HuH-7.5 (cell line): ENCODE results near the gene TMEM135.
"Not testable (repeated sequence)": the region's sequence is repeated elsewhere in the genome, so short reads cannot be mapped to it uniquely, and the experiment has no call there.

Experiments
- DNase-seq: peaks from one replicate; pipeline ENCODE4 v3.0.0; 2011; ENCODE audit warnings: low spot score

Gene TMEM135

DNA sequence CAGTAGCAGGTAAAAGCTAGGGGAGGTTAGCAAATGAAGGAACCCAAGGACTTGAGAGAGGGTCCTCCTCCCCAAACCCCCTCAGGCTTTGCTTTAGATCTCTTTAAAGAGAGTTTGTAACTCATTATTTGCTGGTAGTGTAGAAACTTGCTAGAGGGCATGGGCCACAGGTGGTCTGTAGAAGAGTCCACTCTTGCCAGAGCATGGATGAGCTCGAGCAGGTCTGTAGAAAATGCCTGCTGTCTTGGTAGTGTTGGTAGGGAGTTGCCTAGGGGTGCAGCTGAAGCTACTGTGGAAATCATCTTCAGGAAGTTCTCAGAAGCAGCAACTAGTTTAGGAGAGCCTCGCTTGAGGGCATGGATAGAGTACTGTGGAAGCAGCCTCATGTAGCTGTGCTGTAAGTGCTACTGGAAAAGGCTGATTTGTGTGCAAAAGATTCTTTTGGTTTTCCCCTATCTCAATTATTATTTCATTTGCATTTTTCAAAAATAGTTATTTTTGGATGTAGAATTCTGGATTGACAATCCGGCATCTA lies 104.3 kb downstream of the TMEM135 start:
- no peak for DNase-seq

DNA sequence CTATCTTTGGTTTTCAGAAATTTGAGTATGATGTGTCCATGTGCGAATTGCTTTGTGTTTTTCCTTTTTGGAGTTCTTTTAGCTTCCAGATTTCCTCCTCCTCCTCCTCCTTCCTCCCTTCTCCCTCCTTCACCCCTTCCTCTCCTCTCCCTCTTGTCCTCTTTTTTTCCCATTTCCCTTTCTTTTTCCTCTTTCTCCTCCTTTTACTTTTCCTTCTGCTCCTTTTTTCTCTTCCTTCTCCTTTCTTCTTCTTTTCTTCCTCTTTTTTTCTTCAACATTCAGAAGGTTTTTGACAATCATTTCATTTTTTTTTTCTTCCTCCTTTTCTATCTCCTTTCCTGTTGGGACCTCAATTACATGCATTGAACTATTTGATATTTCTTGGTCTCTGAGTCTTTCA lies 104.9 kb downstream of the TMEM135 start:
- no peak for DNase-seq

DNA sequence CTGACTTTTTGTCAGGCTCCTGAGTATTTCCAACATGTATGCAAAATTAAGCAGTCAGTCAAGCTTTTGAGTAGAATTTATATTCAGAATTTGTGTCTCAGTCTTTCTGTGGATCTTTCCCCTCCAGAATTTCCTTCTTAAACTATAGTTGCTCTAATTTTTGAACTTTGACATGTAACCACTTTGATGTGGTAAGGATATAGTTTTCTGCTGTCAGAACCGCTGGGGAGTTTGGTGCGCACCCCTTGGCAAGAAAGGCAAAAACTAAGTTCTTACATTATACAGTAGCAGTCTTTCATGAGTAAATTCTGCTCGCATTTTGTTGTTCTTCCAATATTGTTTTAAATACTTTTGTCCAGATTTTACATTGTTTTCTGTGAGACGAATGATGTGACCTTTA lies 105.9 kb downstream of the TMEM135 start:
- DNase-seq, result no peak

GRCh38 chr11:87144252-87144651 lies 106.5 kb downstream of the TMEM135 start:
- DNase-seq, result no peak

- DNase-seq, result no peak
Observed at GRCh38 chr11:87148749-87149148, 111.0 kb downstream of the TMEM135 start.

GRCh38 chr11:87149782-87150181 lies 112.0 kb downstream of the TMEM135 start:
- DNase-seq, result not testable (repeated sequence)

DNA sequence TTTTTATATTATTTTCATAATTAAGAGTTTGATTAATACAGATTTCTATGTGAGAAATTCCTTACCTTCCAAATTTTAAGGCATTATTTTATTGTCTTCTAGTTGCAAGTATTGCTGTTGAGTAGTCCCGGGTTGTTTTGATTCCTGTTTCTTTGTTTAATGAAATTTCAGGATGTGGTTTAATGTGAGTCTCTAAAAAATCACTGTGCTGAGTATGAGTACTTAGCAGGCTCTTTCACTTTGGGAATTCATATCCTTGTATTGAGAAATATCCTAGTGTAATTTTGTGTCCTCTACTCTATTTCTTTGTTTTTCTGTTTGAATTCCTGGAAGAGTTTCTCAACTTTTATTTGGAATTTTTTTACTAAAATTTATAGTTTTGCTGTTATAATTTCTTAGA lies 113.2 kb downstream of the TMEM135 start:
- no peak for DNase-seq

GRCh38 chr11:87154246-87154645 lies 116.5 kb downstream of the TMEM135 start:
- no peak for DNase-seq

- no peak for DNase-seq
Observed at GRCh38 chr11:87156970-87157369, 119.2 kb downstream of the TMEM135 start.

GRCh38 chr11:87169076-87169475 lies 131.3 kb downstream of the TMEM135 start:
- not testable (repeated sequence) for DNase-seq

- DNase-seq, result no peak
Observed at GRCh38 chr11:87173185-87174039, 135.7 kb downstream of the TMEM135 start.

GRCh38 chr11:87174870-87175269 lies 137.1 kb downstream of the TMEM135 start:
- no peak for DNase-seq

DNA sequence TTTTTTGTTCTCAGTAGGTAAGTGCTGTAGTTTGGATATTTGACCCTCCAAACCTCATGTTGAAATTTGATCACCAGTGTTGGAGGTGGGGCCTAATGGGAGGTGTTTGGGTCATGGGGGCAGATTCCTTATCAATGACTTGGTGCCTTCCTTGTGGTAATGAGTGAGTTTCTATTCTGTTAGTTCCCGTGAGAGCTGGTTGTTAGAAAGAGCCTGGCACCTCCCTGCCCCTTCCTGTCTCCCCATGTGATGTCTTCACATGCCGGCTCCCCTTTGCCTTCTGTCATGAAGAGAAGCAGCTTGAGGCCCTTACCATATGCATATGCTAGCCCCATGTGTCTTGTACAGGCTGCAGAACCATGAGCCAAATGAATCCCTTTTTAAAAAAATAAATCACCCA lies 138.3 kb downstream of the TMEM135 start:
- no peak for DNase-seq

GRCh38 chr11:87179621-87180020 lies 141.9 kb downstream of the TMEM135 start:
- DNase-seq, result no peak

- no peak for DNase-seq
Observed at GRCh38 chr11:87180742-87181141, 143.0 kb downstream of the TMEM135 start.

DNA sequence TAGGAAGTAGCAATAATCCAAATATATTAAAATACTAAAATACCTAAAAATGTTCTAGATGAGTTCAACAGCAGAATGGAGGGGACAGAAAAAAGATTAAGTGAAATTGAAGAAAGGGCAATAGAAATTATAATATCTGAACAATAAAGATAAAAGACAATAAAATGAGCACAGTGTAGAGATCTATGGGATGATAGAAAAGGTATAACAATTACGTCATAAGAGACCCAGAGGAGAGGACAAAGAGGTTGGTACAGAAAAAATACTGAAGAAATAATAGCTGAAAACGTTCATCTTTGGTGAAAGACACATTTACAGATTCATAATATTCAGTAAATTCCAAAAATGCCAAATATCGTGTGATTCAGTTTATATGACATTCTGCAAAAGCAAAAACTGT lies 143.4 kb downstream of the TMEM135 start:
- DNase-seq, result no peak

DNA sequence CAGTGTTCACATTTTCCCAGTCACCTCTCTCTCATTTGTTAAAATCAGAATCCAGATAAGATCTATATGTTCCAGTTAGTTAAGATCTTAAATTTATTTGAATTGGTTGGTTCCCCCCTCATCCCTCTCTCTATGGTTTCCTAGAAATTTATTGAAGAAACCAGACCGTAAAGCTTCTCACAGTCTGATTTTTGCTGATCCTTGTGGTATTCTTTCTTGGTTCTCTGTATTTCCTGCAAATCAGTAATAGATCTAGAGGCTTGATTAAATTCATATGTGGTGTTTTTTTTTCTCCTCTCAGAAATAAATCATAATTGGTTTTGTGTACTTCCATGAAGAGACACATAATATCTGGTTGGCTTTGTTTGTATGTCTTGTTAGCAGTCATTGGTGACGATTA lies 147.5 kb downstream of the TMEM135 start:
- DNase-seq, result no peak

DNA sequence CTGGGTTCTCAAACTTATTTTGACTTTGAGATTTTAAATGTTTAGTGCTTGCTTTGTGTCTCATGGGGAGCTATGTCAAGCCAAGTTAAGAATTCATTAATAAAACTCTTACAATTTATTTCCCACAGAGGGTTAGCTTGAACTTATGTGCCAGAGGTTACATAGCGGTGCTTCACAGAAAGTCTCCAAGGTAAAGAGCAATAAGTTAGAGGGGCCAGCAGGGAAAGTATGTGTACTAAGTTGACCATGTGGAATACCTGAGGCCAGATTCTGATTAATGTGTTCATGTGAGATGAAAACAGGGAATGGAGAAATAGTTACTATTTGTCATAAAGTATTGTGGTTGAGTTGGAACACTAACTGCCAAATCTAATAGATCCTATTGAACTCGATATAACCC lies 149.3 kb downstream of the TMEM135 start:
- DNase-seq, result no peak

- no peak for DNase-seq
Observed at GRCh38 chr11:87187930-87188329, 150.2 kb downstream of the TMEM135 start.

DNA sequence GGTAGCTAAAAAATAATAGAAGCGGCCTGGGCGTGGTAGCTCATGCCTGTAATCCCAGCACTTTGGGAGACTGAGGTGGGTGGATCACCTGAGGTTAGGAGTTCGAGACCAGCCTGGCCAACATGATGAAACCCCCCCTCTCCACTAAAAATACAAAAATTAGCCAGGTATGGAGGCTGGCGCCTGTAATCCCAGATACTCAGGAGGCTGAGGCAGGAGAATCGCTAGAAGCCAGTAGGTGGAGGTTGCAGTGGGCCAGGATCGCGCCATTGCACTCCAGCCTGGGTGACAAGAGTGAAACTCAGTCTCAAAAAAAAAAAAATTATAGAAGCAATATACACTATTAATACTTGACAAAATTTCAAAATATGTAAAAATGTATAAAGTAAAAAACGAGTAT lies 150.7 kb downstream of the TMEM135 start:
- DNase-seq, result not testable (repeated sequence)

GRCh38 chr11:87188921-87189320 lies 151.2 kb downstream of the TMEM135 start:
- DNase-seq, result not testable (repeated sequence)

DNA sequence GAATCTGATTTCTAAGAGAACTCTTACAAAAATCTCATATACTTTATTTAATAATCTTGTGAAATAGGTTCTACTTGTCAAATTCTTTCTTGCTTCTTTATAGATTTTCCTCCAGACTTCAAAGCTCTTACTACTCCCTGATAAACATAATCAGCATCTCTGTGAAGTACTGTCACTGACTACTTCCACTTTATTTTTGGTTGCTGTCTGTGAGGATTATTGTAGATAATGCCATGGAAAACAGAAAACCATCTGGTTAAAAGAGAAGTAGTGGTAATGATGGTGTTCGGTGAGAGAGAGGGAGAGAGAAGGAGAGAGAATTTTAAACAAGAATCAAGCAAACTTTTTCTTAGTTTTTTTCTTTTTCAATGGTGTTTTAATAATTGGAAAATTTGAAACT lies 152.3 kb downstream of the TMEM135 start:
- DNase-seq, result no peak

DNA sequence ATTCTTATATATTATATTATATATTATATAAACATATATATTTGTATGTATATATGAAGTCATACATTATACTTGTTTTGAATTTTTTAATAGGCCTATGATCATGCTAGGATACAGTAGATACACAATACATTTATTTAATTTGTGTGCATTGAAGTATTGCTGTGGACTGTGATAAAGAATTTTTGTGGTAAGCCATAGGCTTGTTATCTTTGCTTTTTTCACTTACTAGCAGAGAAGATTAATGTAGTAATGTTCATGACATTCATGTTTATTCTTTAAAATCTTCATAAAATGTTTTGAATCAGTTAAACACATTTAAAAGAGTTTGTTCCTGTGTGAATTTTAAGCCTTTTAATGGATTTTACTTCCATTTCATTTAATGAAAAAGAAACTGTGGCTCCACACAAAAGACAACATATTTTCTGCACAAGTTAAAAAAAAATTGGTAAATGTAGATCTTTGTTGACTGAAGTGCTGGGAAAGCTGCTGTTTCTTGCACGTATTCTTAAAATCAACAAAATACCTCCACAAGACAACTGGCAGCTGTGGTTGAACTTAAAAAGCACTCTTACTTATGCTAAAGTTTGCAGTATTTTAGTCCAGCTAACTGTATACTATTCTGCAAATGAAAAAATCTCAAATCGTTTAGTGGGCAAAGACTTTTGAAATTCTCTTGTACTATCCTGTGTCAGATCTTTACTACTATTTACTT lies 156.2 kb downstream of the TMEM135 start:
- DNase-seq, result no peak
